ENCODE data around the gene MCM5.
"Not testable (repeated sequence)": the region's sequence is repeated elsewhere in the genome, so short reads cannot be mapped to it uniquely, and the experiment has no call there.

Gene MCM5

GRCh38 chr22:35364230-35364629, 35.7 kb upstream of the MCM5 start:
- not testable (repeated sequence) for H3K4me3 ChIP-seq (ENCODE audit: extremely low read depth, insufficient read depth, low read length, poor library complexity, severe bottlenecking); H3K36me3 ChIP-seq (ENCODE audit: control insufficient read depth, insufficient read depth, low read length); H3K4me1 ChIP-seq (ENCODE audit: control insufficient read depth, insufficient read depth, low read length, poor library complexity, severe bottlenecking); H3K9me3 ChIP-seq (ENCODE audit: control insufficient read depth, low read length)
- 91% methylated on average over 5 to 7 of the region's 7 CpGs for WGBS, 2 experiments (ENCODE audit: insufficient coverage in 2 of 2)
- peak overlapping the region; percentile 76 for H3K27ac ChIP-seq (ENCODE audit: low read depth, low read length, severe bottlenecking)

GRCh38 chr22:35367331-35367886, 32.5 kb upstream of the MCM5 start:
- H3K27ac ChIP-seq (ENCODE audit: low read depth, low read length, severe bottlenecking), result no peak overlapping the region
- no peaks in the 10 kb centered on the region for H3K36me3 ChIP-seq (ENCODE audit: control insufficient read depth, insufficient read depth, low read length)
- no peak overlapping the region for H3K4me3 ChIP-seq (ENCODE audit: extremely low read depth, insufficient read depth, low read length, poor library complexity, severe bottlenecking)
- H3K9me3 ChIP-seq (ENCODE audit: control insufficient read depth, low read length), result no peaks in the 10 kb centered on the region
- H3K4me1 ChIP-seq (ENCODE audit: control insufficient read depth, insufficient read depth, low read length, poor library complexity, severe bottlenecking), result peaks cover 4% of the 10 kb centered on the region
- WGBS, 2 experiments (ENCODE audit: insufficient coverage in 2 of 2), result 98 to 99% methylated on average over 9 of the region's 9 CpGs

GRCh38 chr22:35368386-35368785, 31.6 kb upstream of the MCM5 start:
- H3K4me1 ChIP-seq (ENCODE audit: control insufficient read depth, insufficient read depth, low read length, poor library complexity, severe bottlenecking), result peaks cover 4% of the 10 kb centered on the region
- H3K36me3 ChIP-seq (ENCODE audit: control insufficient read depth, insufficient read depth, low read length), result no peaks in the 10 kb centered on the region
- H3K4me3 ChIP-seq (ENCODE audit: extremely low read depth, insufficient read depth, low read length, poor library complexity, severe bottlenecking), result no peak overlapping the region
- 79 to 87% methylated on average over 2 to 3 of the region's 6 CpGs for WGBS, 2 experiments (ENCODE audit: insufficient coverage in 2 of 2)
- no peaks in the 10 kb centered on the region for H3K9me3 ChIP-seq (ENCODE audit: control insufficient read depth, low read length)
- no peak overlapping the region for H3K27ac ChIP-seq (ENCODE audit: low read depth, low read length, severe bottlenecking)

GRCh38 chr22:35369996-35370395, 29.9 kb upstream of the MCM5 start:
- 72 to 100% methylated on average over 1 to 2 of the region's 2 CpGs for WGBS, 2 experiments (ENCODE audit: insufficient coverage in 2 of 2)
- Histone ChIP-seq H3K36me3 (ENCODE audit: control insufficient read depth, insufficient read depth, low read length) (no peaks in the 10 kb centered on the region), H3K9me3 (ENCODE audit: control insufficient read depth, low read length) (no peaks in the 10 kb centered on the region), H3K4me3 (ENCODE audit: extremely low read depth, insufficient read depth, low read length, poor library complexity, severe bottlenecking) (no peak overlapping the region), H3K27ac (ENCODE audit: low read depth, low read length, severe bottlenecking) (no peak overlapping the region), H3K4me1 (ENCODE audit: control insufficient read depth, insufficient read depth, low read length, poor library complexity, severe bottlenecking) (peaks cover 4% of the 10 kb centered on the region)

GRCh38 chr22:35373781-35374180, 26.2 kb upstream of the MCM5 start:
- Histone ChIP-seq H3K4me1 (ENCODE audit: control insufficient read depth, insufficient read depth, low read length, poor library complexity, severe bottlenecking) (peaks cover 17% of the 10 kb centered on the region), H3K36me3 (ENCODE audit: control insufficient read depth, insufficient read depth, low read length) (no peaks in the 10 kb centered on the region), H3K4me3 (ENCODE audit: extremely low read depth, insufficient read depth, low read length, poor library complexity, severe bottlenecking) (no peak overlapping the region), H3K9me3 (ENCODE audit: control insufficient read depth, low read length) (no peaks in the 10 kb centered on the region), H3K27ac (ENCODE audit: low read depth, low read length, severe bottlenecking) (no peak overlapping the region)
- WGBS, 2 experiments (ENCODE audit: insufficient coverage in 2 of 2), result 67% methylated on average over 2 to 3 of the region's 6 CpGs

- H3K4me1 ChIP-seq (ENCODE audit: control insufficient read depth, insufficient read depth, low read length, poor library complexity, severe bottlenecking), result peaks cover 24% of the 10 kb centered on the region
- H3K9me3 ChIP-seq (ENCODE audit: control insufficient read depth, low read length), result no peaks in the 10 kb centered on the region
- no peak overlapping the region for H3K4me3 ChIP-seq (ENCODE audit: extremely low read depth, insufficient read depth, low read length, poor library complexity, severe bottlenecking)
- WGBS, 2 experiments (ENCODE audit: insufficient coverage in 2 of 2), result 92 to 100% methylated on average over 2 of the region's 3 CpGs
- H3K27ac ChIP-seq (ENCODE audit: low read depth, low read length, severe bottlenecking), result no peak overlapping the region
- H3K36me3 ChIP-seq (ENCODE audit: control insufficient read depth, insufficient read depth, low read length), result no peaks in the 10 kb centered on the region
Observed at GRCh38 chr22:35375031-35375430, 24.9 kb upstream of the MCM5 start.

- H3K4me3 ChIP-seq (ENCODE audit: extremely low read depth, insufficient read depth, low read length, poor library complexity, severe bottlenecking), result no peak overlapping the region
- no peaks in the 10 kb centered on the region for H3K36me3 ChIP-seq (ENCODE audit: control insufficient read depth, insufficient read depth, low read length)
- peaks cover 29% of the 10 kb centered on the region for H3K4me1 ChIP-seq (ENCODE audit: control insufficient read depth, insufficient read depth, low read length, poor library complexity, severe bottlenecking)
- H3K27ac ChIP-seq (ENCODE audit: low read depth, low read length, severe bottlenecking), result no peak overlapping the region
- H3K9me3 ChIP-seq (ENCODE audit: control insufficient read depth, low read length), result no peaks in the 10 kb centered on the region
- 91 to 92% methylated on average over 8 of the region's 8 CpGs for WGBS, 2 experiments (ENCODE audit: insufficient coverage in 2 of 2)
Observed at GRCh38 chr22:35375526-35375925, 24.4 kb upstream of the MCM5 start.

GRCh38 chr22:35376728-35377472, 23.0 kb upstream of the MCM5 start:
- Histone ChIP-seq H3K27ac (ENCODE audit: low read depth, low read length, severe bottlenecking) (peak overlapping the region; percentile 88), H3K36me3 (ENCODE audit: control insufficient read depth, insufficient read depth, low read length) (no peaks in the 10 kb centered on the region), H3K4me1 (ENCODE audit: control insufficient read depth, insufficient read depth, low read length, poor library complexity, severe bottlenecking) (peaks cover 30% of the 10 kb centered on the region), H3K9me3 (ENCODE audit: control insufficient read depth, low read length) (no peaks in the 10 kb centered on the region), H3K4me3 (ENCODE audit: extremely low read depth, insufficient read depth, low read length, poor library complexity, severe bottlenecking) (no peak overlapping the region)
- 8 to 11% methylated on average over 10 to 11 of the region's 17 CpGs for WGBS, 2 experiments (ENCODE audit: insufficient coverage in 2 of 2)

GRCh38 chr22:35377735-35378134, 22.2 kb upstream of the MCM5 start:
- WGBS, 2 experiments (ENCODE audit: insufficient coverage in 2 of 2), result 50 to 67% methylated on average over 3 of the region's 3 CpGs

GRCh38 chr22:35378621-35379020, 21.3 kb upstream of the MCM5 start:
- WGBS, 2 experiments (ENCODE audit: insufficient coverage in 2 of 2), result 75 to 100% methylated on average over 1 to 3 of the region's 3 CpGs
- H3K4me3 ChIP-seq (ENCODE audit: extremely low read depth, insufficient read depth, low read length, poor library complexity, severe bottlenecking), result no peak overlapping the region
- H3K9me3 ChIP-seq (ENCODE audit: control insufficient read depth, low read length), result no peaks in the 10 kb centered on the region
- H3K27ac ChIP-seq (ENCODE audit: low read depth, low read length, severe bottlenecking), result no peak overlapping the region
- peaks cover 26% of the 10 kb centered on the region for H3K4me1 ChIP-seq (ENCODE audit: control insufficient read depth, insufficient read depth, low read length, poor library complexity, severe bottlenecking)
- H3K36me3 ChIP-seq (ENCODE audit: control insufficient read depth, insufficient read depth, low read length), result no peaks in the 10 kb centered on the region

More at GRCh38 chr22:35377735-35378134, 22.2 kb upstream of the MCM5 start:
- peaks cover 26% of the 10 kb centered on the region for H3K4me1 ChIP-seq (ENCODE audit: control insufficient read depth, insufficient read depth, low read length, poor library complexity, severe bottlenecking)
- H3K27ac ChIP-seq (ENCODE audit: low read depth, low read length, severe bottlenecking), result peak overlapping the region; percentile 13
- no peaks in the 10 kb centered on the region for H3K9me3 ChIP-seq (ENCODE audit: control insufficient read depth, low read length)
- H3K36me3 ChIP-seq (ENCODE audit: control insufficient read depth, insufficient read depth, low read length), result no peaks in the 10 kb centered on the region
- no peak overlapping the region for H3K4me3 ChIP-seq (ENCODE audit: extremely low read depth, insufficient read depth, low read length, poor library complexity, severe bottlenecking)
